PC-3 (cell line): ENCODE results near the gene DAPK1.

Source experiments
- EZH2 ChIP-seq: fragments of 300-600 bp; sonication (generic); IDR thresholded peaks from one replicate; pipeline ENCODE4 v1.6.1; 2017; ENCODE audit warnings: antibody characterized with exemption, mild to moderate bottlenecking, low read length; ENCODE audit not compliant: unreplicated experiment
- EZH2phosphoT487 ChIP-seq: fragments of 300-600 bp; sonication (generic); IDR thresholded peaks from 2 replicates; pipeline ENCODE4 v1.6.1; 2018; ENCODE audit warnings: mild to moderate bottlenecking, antibody characterized with exemption, low read length, borderline replicate concordance
- TF ChIP-seq, protein P1 (sequence below): fragments of 300-600 bp; sonication (generic); conservative IDR thresholded peaks from 2 replicates; pipeline ENCODE4 v1.5.1; 2017; ENCODE audit warnings: antibody characterized with exemption, low read depth, mild to moderate bottlenecking, low read length

DNA sequence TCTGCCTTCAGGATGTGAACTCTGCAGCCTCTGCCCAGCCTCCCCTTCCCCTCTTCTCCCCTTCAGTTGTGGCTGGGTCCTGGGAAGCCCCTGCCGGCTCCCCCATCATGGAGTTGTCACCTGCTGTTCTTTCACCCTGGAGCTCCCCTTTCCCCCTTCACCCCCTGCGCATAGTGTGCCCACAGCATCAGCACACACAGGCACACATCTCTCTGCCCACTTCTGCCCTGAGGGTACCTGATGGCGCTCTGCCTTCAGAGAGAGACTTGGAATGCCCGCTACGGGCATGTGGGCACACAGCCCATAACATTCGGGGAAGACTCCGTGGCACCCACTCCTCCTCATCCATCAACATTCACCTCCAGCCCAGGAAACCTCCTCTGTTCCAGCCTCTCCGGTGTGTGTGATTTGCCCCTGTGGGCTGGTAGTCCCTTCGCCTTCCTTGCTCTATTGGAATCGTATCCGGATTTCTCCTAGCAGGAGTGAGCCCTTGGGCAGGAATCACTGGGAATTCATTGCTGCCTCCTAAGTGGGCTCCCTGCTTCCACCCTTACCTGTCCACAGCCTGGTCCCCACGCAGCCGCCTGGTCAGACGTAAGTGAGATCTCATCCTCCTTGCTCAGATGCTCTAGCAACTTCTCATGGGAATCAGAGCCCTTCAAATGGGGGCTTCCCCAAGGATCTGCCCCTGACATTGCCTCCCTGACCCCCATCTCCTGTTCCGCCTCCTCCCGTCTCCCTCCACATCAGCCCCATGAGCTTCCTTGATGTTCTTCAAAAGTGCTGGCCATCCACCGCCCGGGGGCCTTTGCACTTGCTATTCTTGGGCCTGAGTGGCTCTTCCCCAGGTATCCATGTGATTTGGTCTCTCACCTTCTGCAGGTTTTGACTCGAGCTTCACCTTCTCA lies 166.7 kb downstream of the DAPK1 start:
- TF ChIP-seq EZH2phosphoT487 = no peak
- TF ChIP-seq, protein P1, sequence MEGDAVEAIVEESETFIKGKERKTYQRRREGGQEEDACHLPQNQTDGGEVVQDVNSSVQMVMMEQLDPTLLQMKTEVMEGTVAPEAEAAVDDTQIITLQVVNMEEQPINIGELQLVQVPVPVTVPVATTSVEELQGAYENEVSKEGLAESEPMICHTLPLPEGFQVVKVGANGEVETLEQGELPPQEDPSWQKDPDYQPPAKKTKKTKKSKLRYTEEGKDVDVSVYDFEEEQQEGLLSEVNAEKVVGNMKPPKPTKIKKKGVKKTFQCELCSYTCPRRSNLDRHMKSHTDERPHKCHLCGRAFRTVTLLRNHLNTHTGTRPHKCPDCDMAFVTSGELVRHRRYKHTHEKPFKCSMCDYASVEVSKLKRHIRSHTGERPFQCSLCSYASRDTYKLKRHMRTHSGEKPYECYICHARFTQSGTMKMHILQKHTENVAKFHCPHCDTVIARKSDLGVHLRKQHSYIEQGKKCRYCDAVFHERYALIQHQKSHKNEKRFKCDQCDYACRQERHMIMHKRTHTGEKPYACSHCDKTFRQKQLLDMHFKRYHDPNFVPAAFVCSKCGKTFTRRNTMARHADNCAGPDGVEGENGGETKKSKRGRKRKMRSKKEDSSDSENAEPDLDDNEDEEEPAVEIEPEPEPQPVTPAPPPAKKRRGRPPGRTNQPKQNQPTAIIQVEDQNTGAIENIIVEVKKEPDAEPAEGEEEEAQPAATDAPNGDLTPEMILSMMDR = no peak
- TF ChIP-seq EZH2 = no peak
